22Rv1 (cell line): Measurements from ENCODE around the gene ABO.

ENCODE experiments used
- ZFX ChIP-seq: fragments of 450-650 bp; IDR thresholded peaks from 2 replicates; pipeline ENCODE4 v1.6.1; 2017; ENCODE audit warnings: antibody characterized with exemption, borderline replicate concordance
- TF ChIP-seq, protein P1 (sequence below): fragments of 450-650 bp; IDR thresholded peaks from 2 replicates; pipeline ENCODE4 v1.5.1; 2017; ENCODE audit warnings: mild to moderate bottlenecking

DNA sequence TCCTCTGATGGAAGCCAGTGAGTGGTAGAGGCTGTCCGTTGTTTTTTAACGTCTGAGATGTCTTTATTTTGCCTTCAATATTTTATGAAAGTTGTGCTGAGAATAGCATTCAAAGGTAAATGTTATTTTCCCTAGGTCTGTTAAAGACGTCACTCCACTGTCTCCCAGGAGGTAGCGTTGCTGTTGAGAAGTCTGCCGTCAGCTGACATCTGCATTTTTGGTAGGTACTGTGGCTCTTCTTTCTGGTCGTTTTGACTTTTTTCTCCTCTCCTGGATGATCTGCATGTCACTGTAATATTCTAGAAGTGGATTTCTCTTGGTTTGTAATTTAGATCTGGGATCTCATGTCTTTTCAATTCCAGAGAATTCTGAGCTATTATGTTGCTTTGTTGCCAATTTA is 34.6 kb upstream of the ABO start:
- TF ChIP-seq, protein P1, sequence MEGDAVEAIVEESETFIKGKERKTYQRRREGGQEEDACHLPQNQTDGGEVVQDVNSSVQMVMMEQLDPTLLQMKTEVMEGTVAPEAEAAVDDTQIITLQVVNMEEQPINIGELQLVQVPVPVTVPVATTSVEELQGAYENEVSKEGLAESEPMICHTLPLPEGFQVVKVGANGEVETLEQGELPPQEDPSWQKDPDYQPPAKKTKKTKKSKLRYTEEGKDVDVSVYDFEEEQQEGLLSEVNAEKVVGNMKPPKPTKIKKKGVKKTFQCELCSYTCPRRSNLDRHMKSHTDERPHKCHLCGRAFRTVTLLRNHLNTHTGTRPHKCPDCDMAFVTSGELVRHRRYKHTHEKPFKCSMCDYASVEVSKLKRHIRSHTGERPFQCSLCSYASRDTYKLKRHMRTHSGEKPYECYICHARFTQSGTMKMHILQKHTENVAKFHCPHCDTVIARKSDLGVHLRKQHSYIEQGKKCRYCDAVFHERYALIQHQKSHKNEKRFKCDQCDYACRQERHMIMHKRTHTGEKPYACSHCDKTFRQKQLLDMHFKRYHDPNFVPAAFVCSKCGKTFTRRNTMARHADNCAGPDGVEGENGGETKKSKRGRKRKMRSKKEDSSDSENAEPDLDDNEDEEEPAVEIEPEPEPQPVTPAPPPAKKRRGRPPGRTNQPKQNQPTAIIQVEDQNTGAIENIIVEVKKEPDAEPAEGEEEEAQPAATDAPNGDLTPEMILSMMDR, result no peak
- TF ChIP-seq ZFX, result no peak
